GM18502 (cell line): ENCODE results near the gene ZNF76.
"Not testable (repeated sequence)": the region's sequence is repeated elsewhere in the genome, so short reads cannot be mapped to it uniquely, and the experiment has no call there.

Experiments used
- ATAC-seq: cut with Tn5 transposase; IDR thresholded peaks from one replicate; pipeline ENCODE4 v1.9.1; 2021; ENCODE audit warnings: mild to moderate bottlenecking; ENCODE audit not compliant: unreplicated experiment, poor library complexity

The ZNF76 gene

DNA sequence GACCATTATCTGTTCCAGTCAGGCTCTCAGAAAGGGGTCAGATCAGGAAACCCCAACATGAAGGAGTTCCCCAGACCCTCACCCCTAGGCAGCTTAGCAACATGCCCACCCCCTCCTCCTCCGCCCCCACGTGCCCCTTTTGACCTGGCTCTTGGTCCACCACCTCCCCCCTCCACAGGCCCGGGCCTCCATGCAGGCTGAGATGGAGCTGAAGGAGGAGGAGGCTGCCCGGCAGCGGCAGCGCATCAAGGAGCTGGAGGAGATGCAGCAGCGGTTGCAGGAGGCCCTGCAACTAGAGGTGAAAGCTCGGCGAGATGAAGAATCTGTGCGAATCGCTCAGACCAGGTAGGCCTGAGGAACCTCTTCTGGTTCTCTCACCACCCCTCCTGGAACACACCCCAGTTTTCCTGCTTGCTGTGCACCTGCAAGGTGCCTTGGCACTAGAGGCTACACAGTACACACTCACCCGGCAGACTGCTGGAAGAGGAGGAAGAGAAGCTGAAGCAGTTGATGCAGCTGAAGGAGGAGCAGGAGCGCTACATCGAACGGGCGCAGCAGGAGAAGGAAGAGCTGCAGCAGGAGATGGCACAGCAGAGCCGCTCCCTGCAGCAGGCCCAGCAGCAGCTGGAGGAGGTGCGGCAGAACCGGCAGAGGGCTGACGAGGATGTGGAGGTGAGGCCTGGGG lies 60.0 kb downstream of the ZNF76 start:
- ATAC-seq, result no peak

DNA sequence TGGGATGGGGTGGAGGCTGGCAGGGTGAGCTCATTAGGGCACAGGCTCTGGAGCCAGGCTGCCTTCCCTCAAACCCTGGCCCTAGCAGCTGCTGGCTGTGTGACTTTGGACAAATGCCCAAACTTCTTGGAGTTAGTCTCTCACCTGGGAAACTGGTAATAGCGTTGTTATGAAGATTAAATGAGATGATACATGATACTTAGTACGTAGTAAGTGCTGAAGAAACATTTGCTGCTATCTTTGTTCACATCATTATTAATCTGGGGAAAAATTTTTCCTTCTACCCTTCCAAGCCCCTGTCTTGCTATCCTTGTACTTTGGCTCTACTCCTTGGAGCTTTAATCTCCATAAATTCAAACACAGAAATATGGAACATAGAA lies 60.5 kb downstream of the ZNF76 start:
- ATAC-seq, result no peak

DNA sequence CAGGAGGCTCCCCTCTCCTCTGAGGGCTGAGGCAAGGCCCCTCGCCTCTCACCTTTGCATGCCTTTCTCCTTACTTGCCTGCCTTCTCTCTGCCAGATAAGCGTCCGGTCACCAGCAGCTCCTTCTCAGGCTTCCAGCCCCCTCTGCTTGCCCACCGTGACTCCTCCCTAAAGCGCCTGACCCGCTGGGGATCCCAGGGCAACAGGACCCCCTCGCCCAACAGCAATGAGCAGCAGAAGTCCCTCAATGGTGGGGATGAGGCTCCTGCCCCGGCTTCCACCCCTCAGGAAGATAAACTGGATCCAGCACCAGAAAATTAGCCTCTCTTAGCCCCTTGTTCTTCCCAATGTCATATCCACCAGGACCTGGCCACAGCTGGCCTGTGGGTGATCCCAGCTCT lies 61.6 kb downstream of the ZNF76 start:
- no peak for ATAC-seq

DNA sequence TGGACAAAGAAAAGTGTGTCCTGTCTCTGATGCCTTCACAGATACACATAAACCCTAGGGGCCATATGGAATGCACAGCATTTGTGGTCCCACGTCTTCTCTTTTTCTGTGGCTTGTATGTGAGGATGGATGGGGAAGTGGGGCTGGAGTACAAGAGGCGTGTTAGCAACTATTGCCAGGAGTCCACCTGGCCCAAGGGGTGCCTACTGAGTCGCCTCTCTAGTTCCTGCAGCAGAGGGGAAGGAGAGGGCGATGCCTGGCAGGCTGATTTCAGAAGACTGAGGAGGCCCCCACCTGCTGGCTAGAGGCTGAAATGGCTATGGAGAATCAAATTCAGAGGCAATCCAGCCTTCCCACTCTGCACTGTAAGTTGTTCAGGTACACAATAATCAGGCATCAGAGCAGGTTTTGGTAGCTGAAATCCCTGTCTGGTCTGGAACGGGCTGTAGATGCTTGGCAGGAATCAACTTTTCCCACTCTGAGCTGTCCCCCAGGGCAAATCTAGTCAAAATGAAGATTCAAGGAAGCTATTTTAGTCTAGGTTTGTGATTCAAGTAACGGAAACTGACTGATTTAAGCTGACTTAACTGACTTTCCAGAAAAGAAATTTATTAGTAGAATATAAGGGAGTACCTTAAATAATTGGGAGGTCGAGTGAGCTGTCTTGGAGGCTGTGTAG lies 68.0 kb downstream of the ZNF76 start:
- ATAC-seq, result peak; percentile 52

DNA sequence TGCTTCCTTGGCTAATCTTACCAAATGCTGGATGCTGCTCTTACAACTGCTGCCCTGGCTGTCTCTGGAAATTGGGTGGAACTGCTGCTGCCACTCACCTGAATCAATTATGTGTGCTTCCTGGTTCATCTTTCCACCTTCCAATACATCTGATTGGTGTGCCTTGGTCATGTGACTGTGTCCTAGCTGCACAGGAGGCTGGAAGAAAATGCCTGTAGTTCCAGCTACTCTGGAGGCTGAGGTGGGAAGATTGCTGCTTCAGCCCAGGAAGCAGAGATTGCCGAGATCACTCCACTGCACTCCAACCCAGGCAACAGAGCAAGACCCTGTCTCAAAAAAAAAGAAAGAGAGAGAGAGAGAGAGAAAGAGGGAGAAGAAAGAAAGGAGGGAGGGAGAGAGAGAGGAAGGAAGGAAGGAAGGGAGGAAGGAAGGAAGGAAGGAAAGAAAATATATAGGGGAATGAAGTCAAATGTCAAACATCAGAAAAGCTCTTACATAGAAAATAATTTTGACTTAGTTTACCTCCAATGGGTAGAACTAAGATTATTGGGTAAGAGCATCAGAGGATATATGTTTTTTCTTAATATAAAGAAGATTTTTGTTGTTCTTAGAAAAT lies 68.7 kb downstream of the ZNF76 start:
- no peak for ATAC-seq

DNA sequence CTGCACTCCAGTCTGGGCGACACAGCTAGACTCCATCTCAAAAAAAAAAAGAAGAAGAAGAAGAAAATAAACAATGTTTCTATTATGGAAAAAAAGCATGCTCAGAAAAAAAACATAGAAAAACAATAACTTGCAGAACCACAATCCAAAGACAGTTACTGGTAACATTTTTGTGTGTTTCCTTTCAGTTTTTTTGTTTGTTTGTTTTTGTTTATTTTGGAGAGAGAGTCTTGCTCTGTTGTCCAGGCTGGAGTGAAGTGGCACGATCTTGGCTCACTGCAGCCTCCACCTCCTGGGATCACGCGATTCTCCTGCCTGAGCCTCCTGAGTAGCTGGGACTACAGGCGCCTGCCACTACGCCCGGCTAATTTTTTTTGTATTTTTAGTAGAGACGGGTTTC lies 69.4 kb downstream of the ZNF76 start:
- not testable (repeated sequence) for ATAC-seq

DNA sequence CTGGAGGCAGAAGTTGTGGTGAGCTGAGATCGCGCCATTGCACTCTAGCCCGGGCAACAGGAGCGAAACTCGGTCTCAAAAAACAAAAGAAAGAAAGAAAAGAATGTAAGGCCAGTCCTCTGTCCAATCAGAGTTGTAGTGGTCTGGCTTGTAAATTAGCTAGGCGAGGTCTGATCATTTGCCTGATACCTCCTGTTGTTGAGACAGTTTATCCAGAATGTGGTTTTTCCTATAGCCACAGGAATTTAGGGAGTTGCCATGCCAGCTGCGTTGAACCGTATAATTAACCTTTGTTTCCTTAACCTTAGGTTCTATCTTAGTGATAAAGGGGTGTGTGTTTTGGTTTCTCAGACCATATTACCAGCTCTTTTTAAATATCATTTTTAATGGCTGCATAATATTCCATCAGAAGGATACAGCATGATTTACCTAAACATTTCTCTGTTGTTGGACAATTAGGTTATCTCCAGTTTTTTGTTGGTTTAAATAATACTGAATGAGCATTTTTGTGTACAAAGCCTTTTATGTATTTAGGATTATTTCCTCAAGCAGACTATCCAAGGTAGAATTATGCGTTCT lies 71.1 kb downstream of the ZNF76 start:
- no peak for ATAC-seq

DNA sequence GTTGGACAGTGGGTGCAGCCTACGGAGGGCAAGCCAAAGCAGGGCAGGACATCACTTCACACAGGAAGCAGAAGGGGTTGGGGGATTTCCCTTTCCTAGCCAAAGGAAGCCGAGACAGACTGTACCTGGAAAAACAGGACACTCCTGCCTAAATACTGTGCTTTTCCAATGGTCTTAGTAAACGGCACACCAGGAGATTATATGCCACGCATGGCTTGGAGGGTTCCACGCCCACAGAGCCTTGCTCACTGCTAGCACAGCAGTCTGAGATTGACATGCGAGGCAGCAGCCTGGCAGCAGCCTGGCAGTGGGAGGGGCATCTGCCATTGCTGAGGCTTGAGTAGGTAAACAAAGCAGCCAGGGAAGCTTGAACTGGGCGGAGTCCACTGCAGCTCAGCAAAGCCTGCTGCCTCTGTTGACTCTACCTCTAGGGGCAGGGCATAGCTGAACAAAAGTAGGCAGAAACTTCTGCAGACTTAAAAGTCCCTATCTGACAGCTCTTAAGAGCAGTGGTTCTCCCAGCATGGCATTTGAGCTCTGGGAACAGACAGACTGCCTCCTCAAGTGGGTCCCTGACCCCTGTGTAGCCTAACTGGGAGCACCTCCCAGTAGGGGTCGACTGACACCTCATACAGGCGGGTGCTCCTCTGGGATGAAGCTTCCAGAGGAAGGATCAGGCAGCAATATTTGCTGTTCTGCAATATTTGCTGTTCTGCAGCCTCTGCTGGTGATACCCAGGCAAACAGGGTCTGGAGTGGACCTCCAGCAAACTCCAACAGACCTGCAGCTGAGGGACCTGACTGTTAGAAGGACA lies 72.7 kb downstream of the ZNF76 start:
- not testable (repeated sequence) for ATAC-seq

DNA sequence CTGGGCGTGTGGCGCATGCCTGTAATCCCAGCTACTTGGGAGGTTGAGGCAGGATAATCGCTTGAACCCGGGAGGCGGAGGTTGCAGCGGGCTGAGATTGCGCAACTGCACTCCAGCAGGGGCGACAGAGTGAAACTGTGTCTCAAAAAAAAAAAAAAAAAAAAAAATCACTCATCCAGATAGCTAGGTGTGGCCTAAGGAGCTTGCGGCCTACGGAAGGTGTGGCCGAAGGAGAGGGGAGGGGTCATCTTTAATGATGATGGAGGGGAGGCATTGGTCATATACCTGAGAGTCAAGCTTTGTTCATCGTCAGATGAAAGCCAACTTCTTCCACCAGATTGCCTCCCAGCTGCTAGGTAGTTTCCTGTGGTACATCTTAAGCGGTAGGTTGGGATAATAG lies 82.0 kb downstream of the ZNF76 start:
- ATAC-seq, result no peak

DNA sequence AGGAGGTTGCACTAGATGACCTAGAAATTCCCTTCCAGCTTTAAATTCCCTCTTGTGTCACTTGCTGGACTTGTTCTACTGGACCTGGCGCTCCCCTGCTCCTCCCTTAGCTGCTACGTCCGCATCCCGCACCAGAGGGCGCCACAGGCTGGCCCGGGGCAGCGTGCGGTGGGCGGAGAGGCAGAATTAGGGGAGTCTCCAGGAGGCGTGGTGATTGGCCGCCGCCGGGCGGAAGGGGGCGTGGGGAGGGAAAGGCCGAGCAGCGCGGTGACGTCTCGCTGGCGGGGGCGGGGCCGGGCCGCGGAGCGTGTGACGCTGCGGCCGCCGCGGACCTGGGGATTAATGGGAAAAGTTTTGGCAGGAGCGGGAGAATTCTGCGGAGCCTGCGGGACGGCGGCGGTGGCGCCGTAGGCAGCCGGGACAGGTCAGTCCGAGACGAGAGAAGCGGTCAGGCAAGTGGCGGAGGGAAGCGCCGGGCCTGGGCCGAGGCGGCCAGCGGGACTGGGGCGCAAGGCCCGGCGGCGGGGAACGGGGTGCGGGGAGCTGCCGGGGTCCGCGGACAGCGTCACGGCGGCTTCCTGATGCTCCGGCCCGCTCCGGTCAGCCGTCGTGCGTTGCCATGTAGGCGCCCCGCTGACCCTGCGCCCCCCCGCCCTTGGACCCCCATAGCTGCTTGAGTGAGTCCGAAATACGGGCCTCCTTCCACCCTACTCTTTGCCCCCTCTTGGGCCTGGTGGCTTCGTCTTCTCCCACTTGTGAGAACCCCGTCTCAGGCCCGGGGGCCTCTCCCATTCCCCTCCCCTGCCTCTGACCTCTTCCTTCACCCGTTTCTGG lies 82.9 kb downstream of the ZNF76 start, which contains the start of gene PPARD:
PPARD (plus strand) TSS at position 301 of the 834 bp plus-strand sequence. CDS start 68,530 bp downstream, outside the sequence.
- ATAC-seq, result peak; percentile 94

DNA sequence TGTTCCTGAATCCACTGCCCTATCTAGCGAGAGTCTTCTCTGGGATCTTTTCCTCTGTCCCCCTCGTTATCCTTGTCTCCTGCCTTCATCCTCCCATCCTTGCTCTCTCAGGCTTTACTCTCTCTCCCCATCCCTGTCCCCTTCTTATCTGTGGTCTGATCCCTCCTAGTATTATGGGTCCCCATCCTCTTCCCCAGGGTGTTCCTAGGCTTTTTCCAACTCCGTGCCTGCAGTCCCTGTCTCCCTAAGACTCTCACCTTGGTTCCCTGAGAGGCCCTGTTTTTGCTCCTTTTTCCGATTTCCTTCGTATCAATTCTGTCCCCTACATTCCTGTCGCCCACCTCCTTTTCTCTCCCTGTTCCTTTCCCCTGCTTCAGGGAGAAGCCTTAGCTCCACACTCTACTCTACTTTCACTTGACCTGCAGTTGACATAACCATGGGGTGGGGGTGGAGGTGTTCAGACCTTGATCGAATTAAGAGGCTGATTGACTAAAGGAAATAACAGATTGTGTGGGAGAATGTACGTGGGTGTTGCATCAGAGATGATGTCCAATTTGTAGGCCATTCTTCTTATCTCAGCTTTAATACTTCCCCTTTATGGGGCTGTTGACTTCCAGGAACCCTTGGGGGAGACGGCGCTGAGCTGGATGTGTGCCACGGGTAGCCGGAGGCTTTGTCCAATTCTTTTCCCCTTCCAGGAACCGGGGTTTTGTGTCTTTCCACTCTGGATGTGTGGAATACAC lies 83.7 kb downstream of the ZNF76 start:
- ATAC-seq, result no peak

DNA sequence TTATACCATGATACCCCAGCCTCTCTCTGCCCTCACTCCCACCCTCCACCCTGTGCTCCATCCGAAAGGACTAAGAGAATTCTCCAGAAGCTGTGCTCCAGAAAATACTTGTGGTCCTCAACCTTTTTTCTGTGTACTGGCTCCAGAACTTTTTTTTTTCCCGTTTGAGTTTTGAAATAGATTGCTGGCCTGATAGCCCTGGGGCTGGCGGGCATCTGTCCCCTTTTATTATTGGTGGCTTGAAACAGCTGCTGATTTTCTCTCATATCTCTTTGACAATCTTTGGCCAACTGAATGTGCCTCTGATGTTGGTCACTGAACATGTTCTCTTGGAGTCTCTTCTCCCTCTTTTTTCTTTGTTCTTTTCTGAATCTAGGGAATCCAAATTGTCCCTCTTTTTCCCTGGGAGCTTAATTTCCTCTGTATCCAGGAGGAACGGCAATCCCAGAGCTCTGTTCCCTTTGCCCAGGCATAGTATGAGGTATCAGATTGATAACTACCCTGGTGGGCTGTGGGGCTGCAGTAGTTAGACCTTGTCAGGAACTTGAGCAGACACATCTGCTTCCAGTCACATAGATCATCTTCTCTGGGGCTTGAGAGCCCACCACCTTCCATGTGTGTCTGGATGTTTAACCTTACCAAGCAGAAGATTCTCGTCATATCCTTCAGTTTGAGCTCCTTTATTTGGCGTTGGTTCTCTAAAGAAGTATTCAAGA lies 84.5 kb downstream of the ZNF76 start:
- no peak for ATAC-seq
